Common myeloid progenitor, CD34-positive (primary cell): ENCODE measurements around the gene ODAPH.
"Not testable (repeated sequence)": the region's sequence is repeated elsewhere in the genome, so short reads cannot be mapped to it uniquely, and the experiment has no call there.

ENCODE experiments used
- CTCF ChIA-PET: fragments of 350-600 bp; sonication (Branson Sonifier 250); formaldehyde crosslinking; loops from one replicate; lab custom pipeline; 2021; ENCODE audit warnings: antibody characterized with exemption; lab: Charles Lee
- POLR2A ChIA-PET: fragments of 350-600 bp; sonication (Branson Sonifier 250); formaldehyde crosslinking; loops from one replicate; lab custom pipeline; 2021; ENCODE audit warnings: antibody characterized with exemption; lab: Charles Lee
- DNase-seq, 3 donors: peaks; one replicate each; pipeline versions ENCODE4 v3.0.0 to v3.0.0-alpha.2; 2013
- H3K27ac ChIP-seq, 2 experiments: 1 replicate in 1 of 2; 2 replicates in 1 of 2; pipeline ENCODE4 v1.7.0; 2013; ENCODE audit warnings: inconsistent platforms in 2 of 2, low read length in 2 of 2, mild to moderate bottlenecking in 2 of 2, low read depth in 1 of 2, moderate library complexity in 1 of 2; ENCODE audit not compliant: severe bottlenecking in 2 of 2, insufficient read depth in 1 of 2, poor library complexity in 1 of 2
- H3K27me3 ChIP-seq, 5 experiments: replicated peaks in 2 of 5; 1 replicate in 3 of 5; 2 replicates in 2 of 5; pipeline versions ENCODE4 v1.6.1 to v1.7.0; 2013; ENCODE audit warnings: low read length in 4 of 5, mild to moderate bottlenecking in 2 of 5, moderate library complexity in 2 of 5, inconsistent platforms in 1 of 5; ENCODE audit not compliant: insufficient read depth in 5 of 5, control insufficient read depth in 4 of 5
- H3K36me3 ChIP-seq, 4 experiments: 1 replicate in 2 of 4; 2 replicates in 2 of 4; pipeline versions ENCODE4 v1.6.1 to v1.7.0; 2013; ENCODE audit warnings: low read length in 3 of 4, control low read depth in 1 of 4, mild to moderate bottlenecking in 1 of 4; ENCODE audit not compliant: control insufficient read depth in 4 of 4, insufficient read depth in 4 of 4
- H3K4me1 ChIP-seq, 4 experiments: 1 replicate in 3 of 4; 2 replicates in 1 of 4; pipeline versions ENCODE4 v1.6.1 to v1.7.1; 2013; ENCODE audit warnings: low read length in 3 of 4, mild to moderate bottlenecking in 3 of 4, control low read depth in 1 of 4, inconsistent platforms in 1 of 4, moderate library complexity in 1 of 4; ENCODE audit not compliant: control insufficient read depth in 4 of 4, insufficient read depth in 4 of 4; ENCODE audit errors: control extremely low read depth in 1 of 4
- H3K4me3 ChIP-seq, 7 experiments: 1 replicate in 4 of 7; 2 replicates in 3 of 7; pipeline versions ENCODE4 v1.5.1 to v1.7.0; 2013; ENCODE audit warnings: mild to moderate bottlenecking in 7 of 7, low read length in 6 of 7, moderate library complexity in 6 of 7, inconsistent platforms in 2 of 7, low read depth in 2 of 7, control low read depth in 1 of 7; ENCODE audit not compliant: insufficient read depth in 4 of 7, control insufficient read depth in 1 of 7; ENCODE audit errors: extremely low read depth in 1 of 7
- H3K9me3 ChIP-seq, 5 experiments: 1 replicate in 4 of 5; 2 replicates in 1 of 5; pipeline versions ENCODE4 v1.6.1 to v1.7.1; 2013; ENCODE audit warnings: low read length in 4 of 5, mild to moderate bottlenecking in 2 of 5, inconsistent platforms in 1 of 5, low read depth in 1 of 5, moderate library complexity in 1 of 5; ENCODE audit not compliant: control insufficient read depth in 4 of 5, insufficient read depth in 2 of 5; ENCODE audit errors: control extremely low read depth in 1 of 5
- WGBS: methylation state at CpG from one replicate; pipeline ENCODE4 v1.1.5; 2013; ENCODE audit not compliant: insufficient coverage; 5-methylcytosine and 5-hydroxymethylcytosine counted together

ODAPH gene

GRCh38 chr4:75542824-75543223 is 13.0 kb upstream of the ODAPH start:
- Histone ChIP-seq H3K27ac (no peak overlapping the region), H3K36me3 (peaks cover 0 to 11% (median 3%) of the 10 kb centered on the region in 4 experiments), H3K4me3 (no peak overlapping the region), H3K4me1 (no peaks in the 10 kb centered on the region), H3K27me3 (no peaks in the 10 kb centered on the region), H3K9me3 (no peaks in the 10 kb centered on the region)
- DNase-seq, result no peak
- ChIA-PET CTCF (interaction anchor here (0.7 kb wide), 1 partner anchor 12 kb away, joined by 3 read pairs; no protein-coding TSS in a partner anchor), POLR2A (interaction anchor here (1.9 kb wide), 1 partner anchor 12 kb away, joined by 5 read pairs; no protein-coding TSS in a partner anchor)

GRCh38 chr4:75544220-75544619 is 11.6 kb upstream of the ODAPH start:
- H3K9me3 ChIP-seq, DNase-seq, H3K36me3 ChIP-seq, H3K27me3 ChIP-seq, H3K27ac ChIP-seq, H3K4me3 ChIP-seq, CTCF ChIA-PET, H3K4me1 ChIP-seq: not testable (repeated sequence)
- WGBS, result 96% methylated on average over 8 of the region's 8 CpGs
- POLR2A ChIA-PET, result interaction anchor here (1.9 kb wide), 1 partner anchor 13 kb away, joined by 5 read pairs; no protein-coding TSS in a partner anchor

- Histone ChIP-seq H3K9me3 (no peaks in the 10 kb centered on the region), H3K27me3 (no peaks in the 10 kb centered on the region), H3K36me3 (peaks cover 0 to 8% (median 1%) of the 10 kb centered on the region in 4 experiments), H3K4me3 (no peak overlapping the region), H3K27ac (no peak overlapping the region), H3K4me1 (no peaks in the 10 kb centered on the region)
- ChIA-PET CTCF (no interaction called here), POLR2A (no interaction called here)
- WGBS, result 90% methylated on average over 2 of the region's 3 CpGs
- no peak for DNase-seq
Measured at GRCh38 chr4:75544870-75545269, 11.0 kb upstream of the ODAPH start.

GRCh38 chr4:75545526-75545925 is 10.3 kb upstream of the ODAPH start:
- no peak overlapping the region for H3K4me3 ChIP-seq
- WGBS, result 85% methylated on average over 5 of the region's 5 CpGs
- ChIA-PET CTCF (interaction anchor here (1.6 kb wide), 1 partner anchor 14 kb away, joined by 3 read pairs; no protein-coding TSS in a partner anchor), POLR2A (interaction anchor here (0.6 kb wide), 1 partner anchor 173 kb away, joined by 3 read pairs; no protein-coding TSS in a partner anchor)
- H3K36me3 ChIP-seq, result peaks cover 0 to 8% (median 1%) of the 10 kb centered on the region in 4 experiments
- no peak for DNase-seq
- no peak overlapping the region for H3K27ac ChIP-seq
- H3K27me3 ChIP-seq, result no peaks in the 10 kb centered on the region
- no peaks in the 10 kb centered on the region for H3K4me1 ChIP-seq
- no peaks in the 10 kb centered on the region for H3K9me3 ChIP-seq

GRCh38 chr4:75547647-75548387 is 8.0 kb upstream of the ODAPH start:
- DNase-seq, result no peak
- no peaks in the 10 kb centered on the region for H3K27me3 ChIP-seq
- POLR2A ChIA-PET, result no interaction called here
- 98% methylated on average over 5 of the region's 15 CpGs for WGBS
- H3K4me3 ChIP-seq, result no peak overlapping the region
- no peak overlapping the region for H3K27ac ChIP-seq
- CTCF ChIA-PET, result interaction anchor here (0.6 to 0.7 kb wide), 2 partner anchors 87 to 1319 kb away, joined by 3 read pairs; no protein-coding TSS in a partner anchor
- no peaks in the 10 kb centered on the region for H3K4me1 ChIP-seq
- peaks cover 0 to 8% (median 0%) of the 10 kb centered on the region in 4 experiments for H3K36me3 ChIP-seq
- H3K9me3 ChIP-seq, result no peaks in the 10 kb centered on the region

GRCh38 chr4:75549019-75549418 is 6.8 kb upstream of the ODAPH start:
- H3K4me3 ChIP-seq, result no peak overlapping the region
- no peaks in the 10 kb centered on the region for H3K9me3 ChIP-seq
- no peaks in the 10 kb centered on the region for H3K27me3 ChIP-seq
- no peak for DNase-seq
- H3K27ac ChIP-seq, result no peak overlapping the region
- ChIA-PET CTCF (interaction anchor here (1.2 kb wide), 1 partner anchor 10 kb away, joined by 3 read pairs; no protein-coding TSS in a partner anchor), POLR2A (no interaction called here)
- H3K36me3 ChIP-seq, result peaks cover 0 to 5% (median 0%) of the 10 kb centered on the region in 4 experiments
- H3K4me1 ChIP-seq, result no peaks in the 10 kb centered on the region
- WGBS, result 83% methylated on average over 2 of the region's 2 CpGs

GRCh38 chr4:75552452-75552851 is 3.4 kb upstream of the ODAPH start:
- ChIA-PET POLR2A (no interaction called here), CTCF (no interaction called here)
- no peak for DNase-seq
- Histone ChIP-seq H3K9me3 (no peaks in the 10 kb centered on the region), H3K4me1 (peaks cover 0 to 3% (median 0%) of the 10 kb centered on the region in 4 experiments), H3K4me3 (no peak overlapping the region), H3K27ac (no peak overlapping the region), H3K27me3 (no peaks in the 10 kb centered on the region), H3K36me3 (no peaks in the 10 kb centered on the region)
